HG02588 (cell line): ENCODE measurements around the gene PKP1.

Experiments used
- ATAC-seq: cut with Tn5 transposase; IDR thresholded peaks from one replicate; pipeline ENCODE4 v1.9.1; 2021; ENCODE audit warnings: mild to moderate bottlenecking, moderate library complexity; ENCODE audit not compliant: unreplicated experiment

PKP1 gene

GRCh38 chr1:201260236-201260590 is 23.1 kb upstream of the PKP1 start:
- ATAC-seq: no peak

DNA sequence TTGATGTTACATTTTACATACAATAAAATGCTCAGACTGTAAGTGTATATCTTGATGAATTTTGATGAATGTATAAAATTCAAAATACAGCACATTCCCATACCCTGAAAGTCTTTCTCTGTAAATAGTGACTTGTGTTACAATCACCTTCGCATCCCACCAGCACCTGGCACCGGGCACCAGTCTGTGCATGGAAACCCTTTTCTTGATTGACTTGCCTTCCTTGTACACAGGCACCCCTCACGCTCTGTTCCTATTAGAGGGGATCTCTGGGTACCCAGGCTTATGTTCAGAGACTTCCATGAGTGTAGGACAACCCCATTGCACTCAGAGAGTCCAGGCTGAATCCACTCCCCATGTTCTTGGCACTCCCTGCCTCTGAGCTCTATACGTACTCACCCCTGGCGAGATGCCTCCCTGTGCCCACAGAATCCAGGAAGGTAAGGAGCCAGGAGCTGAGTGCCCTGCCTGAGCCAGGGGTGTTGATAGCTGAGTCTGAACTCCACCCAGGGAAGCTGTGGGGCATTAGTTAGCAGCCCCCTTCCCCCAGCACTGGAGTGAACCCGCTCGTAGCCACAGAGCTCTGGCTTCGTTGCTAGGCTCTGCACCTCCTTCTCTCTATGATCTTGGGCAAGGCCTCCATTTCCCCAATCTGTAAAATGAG is 22.5 kb upstream of the PKP1 start:
- ATAC-seq: no peak

- ATAC-seq: no peak
These were observed 21.3 kb upstream of the PKP1 start for GRCh38 chr1:201261771-201262547.

GRCh38 chr1:201262963-201263608 is 20.2 kb upstream of the PKP1 start:
- no peak for ATAC-seq

- ATAC-seq: no peak
These were observed 19.2 kb upstream of the PKP1 start for GRCh38 chr1:201264072-201264471.

- no peak for ATAC-seq
These were observed 18.8 kb upstream of the PKP1 start for GRCh38 chr1:201264554-201264953.

DNA sequence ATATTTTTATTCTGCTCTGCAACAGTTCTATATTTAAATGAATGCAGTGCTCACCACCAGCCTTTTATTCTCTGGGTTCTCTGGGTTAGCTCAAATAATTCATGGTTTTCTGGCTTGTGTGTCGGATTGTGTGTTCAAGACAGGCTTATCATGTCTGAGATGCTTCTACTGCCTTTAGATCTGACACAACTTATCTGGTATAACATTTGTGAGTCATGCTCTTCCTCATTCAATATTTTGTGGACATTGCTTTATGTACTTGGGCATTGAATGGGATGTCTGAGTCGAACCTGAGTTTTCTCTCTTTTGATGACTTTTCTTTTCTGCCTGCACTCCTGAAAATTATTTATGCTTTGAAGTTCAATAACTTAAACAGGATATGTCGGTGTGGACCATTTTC is 17.6 kb upstream of the PKP1 start:
- no peak for ATAC-seq

GRCh38 chr1:201266276-201266675 is 17.0 kb upstream of the PKP1 start:
- no peak for ATAC-seq

GRCh38 chr1:201266774-201267173 is 16.5 kb upstream of the PKP1 start:
- ATAC-seq: no peak

- ATAC-seq: no peak
These were observed 15.7 kb upstream of the PKP1 start for GRCh38 chr1:201267481-201268229.

- no peak for ATAC-seq
These were observed 14.6 kb upstream of the PKP1 start for GRCh38 chr1:201268604-201269151.

DNA sequence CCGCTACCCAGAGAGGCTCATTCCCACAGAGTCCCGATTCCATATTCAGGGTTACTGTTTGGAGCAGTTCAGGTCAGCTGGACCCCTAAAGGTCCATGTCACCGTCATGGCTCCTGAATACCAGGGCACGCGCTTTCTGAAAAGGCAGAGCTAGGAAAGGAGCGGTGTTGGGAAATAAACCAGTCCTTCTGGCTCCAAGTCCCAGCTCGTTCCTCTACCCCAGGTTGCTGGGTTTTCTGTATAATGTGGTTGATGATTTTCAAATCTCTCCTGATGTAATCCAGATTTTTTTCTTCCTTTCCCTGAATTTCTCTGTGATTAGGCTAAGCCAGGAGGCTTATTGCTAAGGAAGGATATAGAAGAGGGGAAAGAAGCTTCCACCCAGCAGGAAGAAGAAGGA is 14.0 kb upstream of the PKP1 start:
- ATAC-seq: no peak

GRCh38 chr1:201269900-201270410 is 13.4 kb upstream of the PKP1 start:
- ATAC-seq: no peak

DNA sequence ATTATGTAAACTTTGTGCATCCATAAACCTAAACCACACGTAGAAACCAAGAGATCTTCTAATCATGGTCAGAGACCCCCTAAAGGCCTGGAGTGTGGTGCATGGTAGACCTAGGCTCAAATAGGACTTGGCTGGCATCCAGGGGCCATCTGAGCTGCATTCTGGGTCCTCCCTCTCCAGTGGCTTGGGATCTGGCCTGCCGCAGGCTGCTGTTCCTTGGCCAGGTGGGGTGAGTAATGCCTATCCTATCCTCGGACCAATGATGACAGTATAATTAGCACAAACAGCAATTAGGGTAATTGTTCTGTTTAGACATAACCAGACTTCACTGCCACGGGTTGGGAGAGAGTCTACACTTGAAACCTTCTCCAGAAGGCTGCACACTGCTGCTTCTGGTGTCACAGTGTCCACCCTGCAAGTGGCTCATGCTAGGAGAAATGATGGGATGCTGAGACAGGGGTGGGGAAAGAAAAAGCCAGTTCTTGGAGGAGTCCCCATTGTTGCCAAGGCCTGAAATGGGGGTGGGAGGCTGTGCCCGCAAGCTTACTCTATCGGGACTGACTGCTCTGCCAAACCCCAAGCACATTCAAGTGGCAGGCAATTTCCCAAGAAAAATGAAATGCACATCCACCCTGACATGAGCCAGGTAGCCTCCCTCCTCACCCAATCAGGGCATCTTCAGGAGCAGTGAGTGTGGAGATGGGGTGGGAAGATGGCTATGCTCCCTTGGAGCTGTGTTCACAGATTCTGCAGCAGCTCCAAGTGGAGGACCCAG is 12.5 kb upstream of the PKP1 start:
- ATAC-seq: no peak

DNA sequence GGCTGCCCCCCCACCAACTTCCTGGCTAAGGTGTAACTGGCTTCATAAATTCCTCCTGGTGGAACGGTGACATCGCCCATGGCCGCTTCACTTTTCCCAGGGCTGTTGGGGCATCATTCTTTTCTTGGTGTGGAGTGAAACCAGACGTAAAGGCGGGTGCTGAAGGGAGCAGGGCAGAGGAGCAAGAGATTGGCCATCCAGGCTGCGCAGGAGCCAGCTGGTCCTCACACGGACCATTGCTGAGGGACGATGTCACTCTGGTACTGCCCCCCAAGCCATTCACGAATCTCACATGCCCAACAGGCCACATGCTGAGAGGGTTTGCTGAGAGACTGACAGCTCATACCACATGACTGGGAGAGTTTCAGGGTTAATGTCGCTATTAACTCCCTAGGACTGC is 10.5 kb upstream of the PKP1 start:
- no peak for ATAC-seq

DNA sequence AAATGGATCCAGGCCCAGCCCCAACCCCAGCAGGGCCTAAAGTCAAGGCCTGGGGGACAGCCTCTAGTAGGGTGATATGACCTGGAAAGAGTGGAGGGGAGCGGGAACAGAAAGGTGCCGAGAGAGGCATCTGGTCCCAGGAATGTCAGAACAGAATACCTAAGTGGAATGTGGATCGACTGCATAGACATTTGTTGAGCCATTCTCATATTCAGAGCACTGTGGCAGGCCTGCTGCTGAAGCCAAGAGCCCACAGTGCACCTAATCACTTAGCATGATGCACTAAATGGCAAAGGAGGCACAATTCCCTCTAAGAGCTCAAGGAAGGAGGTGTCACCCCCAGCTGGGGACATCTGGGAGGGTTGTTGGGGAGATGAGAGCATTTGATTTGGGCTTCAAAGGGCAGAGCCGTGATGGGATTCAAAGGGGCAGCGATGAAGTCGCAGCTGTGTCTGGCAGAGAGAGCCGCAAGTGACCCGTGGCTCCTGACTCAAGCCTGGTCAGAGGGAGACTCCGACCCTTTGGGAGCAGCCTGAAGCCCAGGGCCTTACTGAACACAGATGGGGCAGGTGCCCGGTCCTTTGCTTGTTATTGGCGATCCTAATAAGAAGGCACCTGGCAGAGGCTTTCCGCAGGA is 8.6 kb upstream of the PKP1 start:
- ATAC-seq: no peak

DNA sequence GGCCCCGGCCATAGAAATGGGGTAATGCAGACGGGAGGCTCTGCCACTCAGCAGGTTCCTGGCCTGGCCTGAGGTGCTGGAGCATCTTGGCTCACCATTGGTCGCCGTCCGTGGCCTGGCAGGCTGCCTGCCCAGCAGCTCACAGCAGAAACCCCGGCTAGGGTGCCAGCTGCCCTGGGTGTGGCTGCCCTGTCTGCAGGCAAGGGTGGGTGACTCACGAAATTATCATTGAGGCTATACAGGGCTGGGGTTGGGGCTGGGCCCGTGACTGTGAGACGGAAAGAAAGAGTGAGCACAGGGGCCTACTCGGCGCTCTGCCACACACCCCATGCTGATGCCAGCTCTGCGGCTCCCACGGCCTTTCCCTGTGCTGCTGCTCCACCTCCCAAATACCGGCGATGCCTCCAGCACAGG is 8.0 kb upstream of the PKP1 start:
- ATAC-seq: no peak

DNA sequence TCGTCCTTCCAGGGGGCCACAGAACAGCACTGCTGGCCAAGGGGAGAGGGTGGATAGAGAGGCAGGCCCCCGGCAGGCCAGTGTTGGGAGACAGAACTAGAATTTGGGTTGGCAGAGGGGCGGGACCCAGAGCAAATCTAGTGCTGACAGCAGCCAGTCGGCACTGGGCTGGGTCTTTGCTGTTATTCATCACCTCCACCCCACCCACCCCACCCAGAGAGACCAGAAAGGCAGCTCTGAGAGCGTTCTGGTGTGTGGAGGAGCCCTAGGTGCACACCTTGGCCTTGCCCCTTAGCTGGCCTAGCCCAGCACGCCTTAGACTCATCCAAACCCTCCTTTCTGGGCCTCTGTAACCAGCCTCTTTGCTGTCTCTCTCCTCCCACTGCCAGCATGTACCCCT is 6.4 kb upstream of the PKP1 start:
- no peak for ATAC-seq

- ATAC-seq: no peak
These were observed 5.9 kb upstream of the PKP1 start for GRCh38 chr1:201277441-201277840.

- ATAC-seq: no peak
These were observed 4.0 kb upstream of the PKP1 start for GRCh38 chr1:201279313-201279712.
